ENCODE data around the gene CD37. TPM values are rescaled to one million over a fixed set of nuclear protein-coding genes. Genes with fewer than 3 reads are reported as not detected.

Gene CD37
- total and polyA plus RNA-seq, 2 of the 4 experiments (the other 2 are of a cell fraction): not detected

DNA sequence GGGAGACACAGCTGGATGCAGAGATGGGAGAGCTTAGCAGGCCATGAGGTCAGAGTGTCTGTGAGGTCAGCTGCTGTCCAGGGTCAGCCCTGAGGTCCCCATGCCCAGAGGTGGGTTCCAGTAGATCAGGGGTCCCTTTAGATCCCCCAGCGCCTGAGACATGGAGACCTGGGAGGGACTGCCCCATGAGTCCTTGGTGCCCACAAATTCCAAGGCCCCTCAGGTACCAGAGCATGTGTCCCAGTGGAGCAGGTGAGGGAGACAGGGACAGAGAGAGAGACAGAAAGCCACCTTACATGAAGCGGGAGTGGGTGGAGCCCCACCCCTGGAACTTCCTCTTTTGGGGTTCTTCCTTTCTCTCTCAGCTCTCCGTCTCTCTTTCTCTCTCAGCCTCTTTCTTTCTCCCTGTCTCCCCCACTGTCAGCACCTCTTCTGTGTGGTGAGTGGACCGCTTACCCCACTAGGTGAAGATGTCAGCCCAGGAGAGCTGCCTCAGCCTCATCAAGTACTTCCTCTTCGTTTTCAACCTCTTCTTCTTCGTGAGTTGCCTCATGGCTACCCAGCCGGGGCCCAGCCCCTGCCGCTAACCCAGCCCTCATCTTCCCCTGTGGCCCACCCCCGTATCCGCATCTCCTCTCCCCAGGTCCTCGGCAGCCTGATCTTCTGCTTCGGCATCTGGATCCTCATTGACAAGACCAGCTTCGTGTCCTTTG lies at the start of gene CD37 (continued):
- TF ChIP-seq RFX5 (IDR thresholded peaks at IDR 0.05; ENCODE audit: low read depth, low read length) (no peak), BHLHE40 (IDR thresholded peaks at IDR 0.05; ENCODE audit: low read depth, low read length) (no peak), RCOR1 (IDR thresholded peaks at IDR 0.05; ENCODE audit: insufficient replicate concordance, low read length) (no peak), POLR2A (IDR thresholded peaks at IDR 0.05; ENCODE audit: low read depth, low read length) (no peak)

DNA sequence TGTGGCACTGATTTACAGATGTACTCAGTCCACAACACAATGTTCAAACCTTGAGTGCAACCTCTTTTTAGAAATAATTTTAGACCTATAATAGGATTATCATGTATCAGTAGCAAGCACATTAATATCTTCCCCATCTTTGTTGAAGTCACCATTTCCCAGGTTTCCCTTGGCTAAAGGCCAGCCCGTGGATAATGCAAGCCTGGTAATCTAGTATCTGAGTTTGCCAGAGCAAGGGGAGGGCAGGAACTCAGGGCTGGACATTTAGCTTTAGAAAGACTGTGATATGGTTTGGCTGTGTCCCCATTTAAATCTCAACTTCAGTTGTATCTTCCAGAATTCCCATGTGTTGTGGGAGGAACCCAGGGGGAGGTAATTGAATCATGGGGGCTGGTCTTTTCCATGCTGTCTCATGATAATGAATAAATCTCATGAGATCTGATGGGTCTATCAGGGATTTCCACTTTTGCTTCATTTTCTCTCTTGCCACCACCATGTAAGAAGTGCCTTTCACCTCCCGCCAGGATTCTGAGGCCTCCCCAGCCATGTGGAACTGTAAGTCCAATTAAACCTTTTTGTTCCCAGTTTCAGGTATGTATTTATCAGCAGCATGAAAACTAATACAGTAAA lies 48.0 kb upstream of the CD37 start:
- WGBS, 2 experiments (ENCODE audit: extremely low coverage in 2 of 2, insufficient read length in 1 of 2): 20% methylated on average over 1 of the region's 2 CpGs; no CpG with 5 or more reads in 1 of the 2 experiments
- H3K18ac ChIP-seq (ENCODE audit: low read depth, low read length): no peak overlapping the region
- no peak overlapping the region for H2AFZ ChIP-seq (replicated peaks; ENCODE audit: low read length, poor library complexity)
- dilution Hi-C loops (cut with HindIII; ENCODE audit: low sequenced_read_pairs, unreplicated experiment) (no loop called here), in situ Hi-C loops (cut with MboI; ENCODE audit: low sequenced_read_pairs) (no loop called here), intact Hi-C loops (cut with micrococcal nuclease) (no loop called here)
- H3K9me1 ChIP-seq (ENCODE audit: insufficient read depth, low read length): no peaks in the 10 kb centered on the region
- H4K8ac ChIP-seq (ENCODE audit: low read depth in 2 of 2, low read length in 2 of 2): no peak overlapping the region
- no peak overlapping the region for H2BK15ac ChIP-seq (ENCODE audit: low read depth, low read length)
- no peaks in the 10 kb centered on the region for H3K79me1 ChIP-seq (ENCODE audit: low read depth in 1 of 2, low read length in 2 of 2)
- H4K91ac ChIP-seq (ENCODE audit: insufficient read depth, low read depth, low read length): no peak overlapping the region
- no peak overlapping the region for H3K14ac ChIP-seq (replicated peaks; ENCODE audit: low read depth, low read length)
- no peak overlapping the region for H3K56ac ChIP-seq (ENCODE audit: extremely low read depth, insufficient read depth, low read length)
- no peak overlapping the region for H2AK9ac ChIP-seq (replicated peaks; ENCODE audit: low read depth, low read length, poor library complexity)
- no TSS peak for BruUV-seq (replicated peaks)
- CTCF ChIA-PET: no interaction called here
- H3K9me3 ChIP-seq (ENCODE audit: control insufficient read depth, insufficient read depth, low read length): peaks cover 2% of the 10 kb centered on the region; the same call in 1 of the 2 replicates
- H2BK20ac ChIP-seq (ENCODE audit: low read depth, low read length): no peak overlapping the region
- no peak overlapping the region for H2BK120ac ChIP-seq (ENCODE audit: low read depth, low read length)
- no peak overlapping the region for H3K4me3 ChIP-seq (ENCODE audit: insufficient read depth, low read depth, low read length)
- no peak overlapping the region for H2AK5ac ChIP-seq (ENCODE audit: low read depth, low read length)
- H3K23ac ChIP-seq (ENCODE audit: low read depth, low read length): no peak overlapping the region
- H2BK5ac ChIP-seq (ENCODE audit: low read depth, low read length, poor library complexity, severe bottlenecking): no peak overlapping the region
- no peaks in the 10 kb centered on the region; the same call in 1 of the 2 replicates for H3K36me3 ChIP-seq (ENCODE audit: control insufficient read depth, insufficient read depth, low read length)
- no peak for ATAC-seq (ENCODE audit: low read depth)
- peaks cover 14% of the 10 kb centered on the region for H3K27me3 ChIP-seq (ENCODE audit: control insufficient read depth, insufficient read depth, low read length)
- H3K27ac ChIP-seq (ENCODE audit: insufficient read depth, low read length): no peak overlapping the region
- H4K20me1 ChIP-seq (ENCODE audit: insufficient read depth, low read length): no peaks in the 10 kb centered on the region
- H3K4ac ChIP-seq (ENCODE audit: low read depth, low read length): no peak overlapping the region
- H3K4me1 ChIP-seq (ENCODE audit: control insufficient read depth, insufficient read depth, low read length): no peaks in the 10 kb centered on the region
- no peak overlapping the region for H3K9ac ChIP-seq (ENCODE audit: low read depth, low read length)
- no peak for DNase-seq
- POLR2A ChIA-PET (ENCODE audit: unreplicated experiment): no interaction called here
- no peak overlapping the region for H3K4me2 ChIP-seq (ENCODE audit: low read depth, low read length)
- no peak for TF ChIP-seq CHD1 (IDR thresholded peaks at IDR 0.05; ENCODE audit: low read depth, low read length)
- TF ChIP-seq POLR2A (IDR thresholded peaks at IDR 0.05; ENCODE audit: low read depth, low read length): no peak
- no peak for TF ChIP-seq SMC3 (IDR thresholded peaks at IDR 0.05; ENCODE audit: low read depth, low read length)
- TF ChIP-seq, protein P1, sequence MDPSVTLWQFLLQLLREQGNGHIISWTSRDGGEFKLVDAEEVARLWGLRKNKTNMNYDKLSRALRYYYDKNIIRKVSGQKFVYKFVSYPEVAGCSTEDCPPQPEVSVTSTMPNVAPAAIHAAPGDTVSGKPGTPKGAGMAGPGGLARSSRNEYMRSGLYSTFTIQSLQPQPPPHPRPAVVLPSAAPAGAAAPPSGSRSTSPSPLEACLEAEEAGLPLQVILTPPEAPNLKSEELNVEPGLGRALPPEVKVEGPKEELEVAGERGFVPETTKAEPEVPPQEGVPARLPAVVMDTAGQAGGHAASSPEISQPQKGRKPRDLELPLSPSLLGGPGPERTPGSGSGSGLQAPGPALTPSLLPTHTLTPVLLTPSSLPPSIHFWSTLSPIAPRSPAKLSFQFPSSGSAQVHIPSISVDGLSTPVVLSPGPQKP (IDR thresholded peaks at IDR 0.05; ENCODE audit: borderline replicate concordance, low read depth, low read length): no peak
- H4K5ac ChIP-seq (ENCODE audit: low read depth, low read length): no peak overlapping the region
